Trophoblast cell (in vitro differentiated cells and primary cell): ENCODE measurements around the gene MTCH2. TPM values are rescaled to one million over a fixed set of nuclear protein-coding genes. Genes with fewer than 3 reads are reported as not detected.

Experiments used
- DNase-seq, 2 donors: peaks; one replicate each; pipeline ENCODE4 v3.0.0-alpha.2; 2016
- H2AFZ ChIP-seq: 2 replicates; pipeline ENCODE4 v1.6.1; 2013; ENCODE audit warnings: low read length, moderate library complexity, mild to moderate bottlenecking; ENCODE audit not compliant: insufficient read depth, poor library complexity
- H2AK5ac ChIP-seq: 2 replicates; pipeline ENCODE4 v1.6.1; 2013; ENCODE audit warnings: mild to moderate bottlenecking, low read length
- H2BK120ac ChIP-seq: 2 replicates; pipeline ENCODE4 v1.6.1; 2013; ENCODE audit warnings: low read length, mild to moderate bottlenecking, moderate library complexity; ENCODE audit not compliant: insufficient read depth, poor library complexity
- H2BK12ac ChIP-seq: 2 replicates; pipeline ENCODE4 v1.6.1; 2013; ENCODE audit warnings: mild to moderate bottlenecking, low read length, moderate library complexity
- H2BK5ac ChIP-seq: 2 replicates; pipeline ENCODE4 v1.6.1; 2013; ENCODE audit warnings: low read length, low read depth, moderate library complexity, mild to moderate bottlenecking; ENCODE audit not compliant: poor library complexity
- H3K14ac ChIP-seq: 2 replicates; pipeline ENCODE4 v1.6.1; 2013; ENCODE audit warnings: mild to moderate bottlenecking, low read length
- H3K18ac ChIP-seq: 2 replicates; pipeline ENCODE4 v1.6.1; 2013; ENCODE audit warnings: mild to moderate bottlenecking, low read length
- H3K23ac ChIP-seq: 2 replicates; pipeline ENCODE4 v1.6.1; 2013; ENCODE audit warnings: low read length
- H3K27ac ChIP-seq: 2 replicates; pipeline ENCODE4 v1.5.1; 2013; ENCODE audit warnings: low read depth, mild to moderate bottlenecking, inconsistent platforms, low read length, moderate library complexity
- H3K27me3 ChIP-seq: 2 replicates; pipeline ENCODE4 v1.6.1; 2013; ENCODE audit warnings: inconsistent platforms, mild to moderate bottlenecking, low read length, moderate library complexity; ENCODE audit not compliant: insufficient read depth
- H3K36me3 ChIP-seq, 2 experiments: 1 replicate in 1 of 2; 2 replicates in 1 of 2; pipeline ENCODE4 v1.6.1; 2013; ENCODE audit warnings: low read length in 2 of 2, mild to moderate bottlenecking in 2 of 2, moderate library complexity in 1 of 2; ENCODE audit not compliant: insufficient read depth in 2 of 2, control insufficient read depth in 1 of 2
- H3K4ac ChIP-seq: 2 replicates; pipeline ENCODE4 v1.6.1; 2013; ENCODE audit warnings: low read depth, mild to moderate bottlenecking, low read length, moderate library complexity
- H3K4me1 ChIP-seq, 2 experiments: 1 replicate in 1 of 2; 2 replicates in 1 of 2; pipeline ENCODE4 v1.6.1; 2013; ENCODE audit warnings: low read length in 2 of 2, mild to moderate bottlenecking in 2 of 2, moderate library complexity in 1 of 2; ENCODE audit not compliant: insufficient read depth in 2 of 2, control insufficient read depth in 1 of 2
- H3K4me2 ChIP-seq: 2 replicates; pipeline ENCODE4 v1.6.1; 2013; ENCODE audit warnings: inconsistent platforms, mild to moderate bottlenecking, low read length, moderate library complexity
- H3K4me3 ChIP-seq: 2 replicates; pipeline ENCODE4 v1.5.1; 2013; ENCODE audit warnings: mild to moderate bottlenecking, low read depth, low read length, inconsistent platforms
- H3K79me1 ChIP-seq: one replicate; pipeline ENCODE4 v1.6.1; 2013; ENCODE audit warnings: low read length
- H3K79me2 ChIP-seq: 2 replicates; pipeline ENCODE4 v1.6.1; 2013; ENCODE audit warnings: low read length, mild to moderate bottlenecking; ENCODE audit not compliant: control insufficient read depth, insufficient read depth, poor library complexity
- H3K9ac ChIP-seq: 2 replicates; pipeline ENCODE4 v1.6.1; 2013; ENCODE audit warnings: mild to moderate bottlenecking, low read length
- H3K9me3 ChIP-seq: 2 replicates; pipeline ENCODE4 v1.6.1; 2013; ENCODE audit warnings: low read depth, mild to moderate bottlenecking, control low read depth, inconsistent platforms, low read length; ENCODE audit not compliant: insufficient read depth
- H4K12ac ChIP-seq: 2 replicates; pipeline ENCODE4 v1.6.1; 2013; ENCODE audit warnings: low read depth, mild to moderate bottlenecking, low read length, moderate library complexity
- H4K8ac ChIP-seq: 2 replicates; pipeline ENCODE4 v1.6.1; 2013; ENCODE audit warnings: low read depth, mild to moderate bottlenecking, low read length, moderate library complexity
- H4K91ac ChIP-seq: one replicate; pipeline ENCODE4 v1.6.1; 2013; ENCODE audit warnings: low read depth, mild to moderate bottlenecking, low read length, moderate library complexity
- WGBS: extraction: QIAGEN DNeasy Blood & Tissue Kit; methylation state at CpG from one replicate; pipeline ENCODE4 v1.1.7; 2013; ENCODE audit warnings: missing lambda C conversion rate; ENCODE audit not compliant: insufficient read length, insufficient coverage; ENCODE audit errors: extremely low coverage; 5-methylcytosine and 5-hydroxymethylcytosine counted together
- polyA plus RNA-seq: library from polyadenylated mRNA; stranded (reverse); fragments of 200-250 nt; gene quantifications from 2 replicates; pipeline ENCODE4 v1.2.3, GENCODE V29; 2013

Gene MTCH2
- 123 and 129 TPM in 2 replicates for polyA plus RNA-seq

- no peaks in the 10 kb centered on the region for H3K27me3 ChIP-seq
- H4K12ac ChIP-seq = peak within 1 kb of the TSS; percentile 87
- no peaks in the 10 kb centered on the region for H3K4me1 ChIP-seq
- H4K8ac ChIP-seq = peak within 1 kb of the TSS; percentile 88
- H3K4me3 ChIP-seq = peak within 1 kb of the TSS; percentile 93
- H2BK12ac ChIP-seq = no peak within 1 kb of the TSS
- peak within 1 kb of the TSS; percentile 80 for H3K4me2 ChIP-seq
- H3K4ac ChIP-seq = peak within 1 kb of the TSS; percentile 71
- peak within 1 kb of the TSS; percentile 88 for H2AFZ ChIP-seq
- peak within 1 kb of the TSS; percentile 55 for H2BK120ac ChIP-seq
- peak within 1 kb of the TSS; percentile 58 for H3K18ac ChIP-seq
- no peak within 1 kb of the TSS for H2AK5ac ChIP-seq
- peaks cover 7% of the 10 kb centered on the region in 2 experiments for H3K36me3 ChIP-seq
- no peaks in the 10 kb centered on the region for H3K9me3 ChIP-seq
- H3K14ac ChIP-seq = peak within 1 kb of the TSS; percentile 86
- peak within 1 kb of the TSS; percentile 89 for H3K27ac ChIP-seq
- peak; percentile 94 to 97 for DNase-seq
- peaks cover 5% of the 10 kb centered on the region for H3K79me2 ChIP-seq
- H3K23ac ChIP-seq = no peak within 1 kb of the TSS
- peak within 1 kb of the TSS; percentile 69 for H2BK5ac ChIP-seq
- H3K79me1 ChIP-seq = peaks cover 5% of the 10 kb centered on the region
- H4K91ac ChIP-seq = peak within 1 kb of the TSS; percentile 64
- H3K9ac ChIP-seq = peak within 1 kb of the TSS; percentile 97
- no CpG with 5 or more reads among the region's 78 CpGs for WGBS
Measured at GRCh38 chr11:47642099-47642855, at the start of gene MTCH2. Gene MTCH2 (minus strand): TSS chr11:47642559. CDS start chr11:47642465, 94 bp downstream.

- H3K18ac ChIP-seq = no peak overlapping the region
- no peaks in the 10 kb centered on the region for H3K9me3 ChIP-seq
- DNase-seq = no peak
- no peak overlapping the region for H3K23ac ChIP-seq
- H2AFZ ChIP-seq = no peak overlapping the region
- no peaks in the 10 kb centered on the region for H3K36me3 ChIP-seq
- no peak overlapping the region for H3K27ac ChIP-seq
- no peaks in the 10 kb centered on the region for H3K79me1 ChIP-seq
- H4K12ac ChIP-seq = no peak overlapping the region
- H4K8ac ChIP-seq = no peak overlapping the region
- H3K14ac ChIP-seq = no peak overlapping the region
- H4K91ac ChIP-seq = no peak overlapping the region
- no peak overlapping the region for H2BK120ac ChIP-seq
- no peak overlapping the region for H3K4ac ChIP-seq
- H3K79me2 ChIP-seq = no peaks in the 10 kb centered on the region
- H3K9ac ChIP-seq = no peak overlapping the region
- H3K4me2 ChIP-seq = no peak overlapping the region
- H2BK5ac ChIP-seq = no peak overlapping the region
- no peaks in the 10 kb centered on the region for H3K27me3 ChIP-seq
- WGBS = no CpG with 5 or more reads among the region's 2 CpGs
- no peak overlapping the region for H2AK5ac ChIP-seq
- H3K4me3 ChIP-seq = no peak overlapping the region
- H3K4me1 ChIP-seq = no peaks in the 10 kb centered on the region
- H2BK12ac ChIP-seq = no peak overlapping the region
Measured at GRCh38 chr11:47691979-47692378, 49.6 kb upstream of the MTCH2 start.

- H3K4me1 ChIP-seq = no peaks in the 10 kb centered on the region
- no peaks in the 10 kb centered on the region for H3K36me3 ChIP-seq
- H3K4me2 ChIP-seq = no peak overlapping the region
- no peak overlapping the region for H2BK12ac ChIP-seq
- no peak overlapping the region for H3K14ac ChIP-seq
- H2BK5ac ChIP-seq = no peak overlapping the region
- no CpG with 5 or more reads among the region's 5 CpGs for WGBS
- no peaks in the 10 kb centered on the region for H3K9me3 ChIP-seq
- no peak overlapping the region for H2AK5ac ChIP-seq
- H3K27me3 ChIP-seq = no peaks in the 10 kb centered on the region
- no peak overlapping the region for H3K9ac ChIP-seq
- no peak overlapping the region for H3K4me3 ChIP-seq
- H4K91ac ChIP-seq = no peak overlapping the region
- H2AFZ ChIP-seq = no peak overlapping the region
- no peak overlapping the region for H3K4ac ChIP-seq
- no peak for DNase-seq
- no peaks in the 10 kb centered on the region for H3K79me1 ChIP-seq
- H2BK120ac ChIP-seq = no peak overlapping the region
- no peak overlapping the region for H3K23ac ChIP-seq
- H3K79me2 ChIP-seq = no peaks in the 10 kb centered on the region
- H4K12ac ChIP-seq = no peak overlapping the region
- no peak overlapping the region for H4K8ac ChIP-seq
- H3K27ac ChIP-seq = no peak overlapping the region
- no peak overlapping the region for H3K18ac ChIP-seq
Measured at GRCh38 chr11:47689480-47689879, 47.1 kb upstream of the MTCH2 start.

- Histone ChIP-seq H4K12ac (no peak overlapping the region), H3K23ac (no peak overlapping the region), H2AK5ac (no peak overlapping the region), H3K4me3 (no peak overlapping the region), H3K36me3 (no peaks in the 10 kb centered on the region), H3K18ac (no peak overlapping the region), H3K4me1 (no peaks in the 10 kb centered on the region), H3K4me2 (no peak overlapping the region), H3K4ac (no peak overlapping the region), H4K91ac (no peak overlapping the region), H3K14ac (no peak overlapping the region), H3K27ac (no peak overlapping the region), H3K27me3 (no peaks in the 10 kb centered on the region), H3K9me3 (no peaks in the 10 kb centered on the region), H3K79me2 (no peaks in the 10 kb centered on the region), H2BK120ac (no peak overlapping the region), H3K79me1 (no peaks in the 10 kb centered on the region), H2BK12ac (no peak overlapping the region), H3K9ac (no peak overlapping the region), H4K8ac (no peak overlapping the region), H2AFZ (no peak overlapping the region), H2BK5ac (no peak overlapping the region)
- no peak for DNase-seq
- WGBS = no CpG with 5 or more reads among the region's 2 CpGs
Measured at GRCh38 chr11:47688991-47689390, 46.6 kb upstream of the MTCH2 start.
